Neural progenitor cell (in vitro differentiated cells): ENCODE results near the gene MAGI2.

Source experiments
- EZH2phosphoT487 ChIP-seq: fragments of 200-600 bp; sonication (generic); IDR thresholded peaks from 2 replicates; pipeline ENCODE4 v1.6.1; 2017; ENCODE audit warnings: antibody characterized with exemption
- TF ChIP-seq, protein P1 (sequence below): fragments of 200-600 bp; sonication (generic); IDR thresholded peaks from 2 replicates; pipeline ENCODE4 v1.5.1; 2017; ENCODE audit warnings: antibody characterized with exemption, mild to moderate bottlenecking

DNA sequence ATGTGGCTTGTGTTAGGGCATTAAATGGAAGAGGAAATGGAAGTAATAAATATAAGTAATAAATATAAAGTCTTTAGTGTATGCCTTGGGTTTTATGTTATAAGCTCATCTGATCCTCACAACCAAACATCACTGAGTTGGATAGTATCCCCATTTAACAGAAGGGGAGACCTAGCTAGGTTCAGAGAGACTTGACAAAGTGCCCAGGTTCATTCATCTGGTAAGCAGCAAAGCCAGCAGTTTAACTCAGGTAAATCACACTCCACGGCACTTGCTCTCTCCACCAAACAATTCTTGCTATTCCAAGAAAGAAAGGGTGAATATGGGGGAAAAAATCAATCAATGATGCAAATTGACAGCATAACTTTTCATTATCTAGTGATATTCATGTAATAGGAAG, 167.3 kb downstream of the MAGI2 start:
- TF ChIP-seq, protein P1, sequence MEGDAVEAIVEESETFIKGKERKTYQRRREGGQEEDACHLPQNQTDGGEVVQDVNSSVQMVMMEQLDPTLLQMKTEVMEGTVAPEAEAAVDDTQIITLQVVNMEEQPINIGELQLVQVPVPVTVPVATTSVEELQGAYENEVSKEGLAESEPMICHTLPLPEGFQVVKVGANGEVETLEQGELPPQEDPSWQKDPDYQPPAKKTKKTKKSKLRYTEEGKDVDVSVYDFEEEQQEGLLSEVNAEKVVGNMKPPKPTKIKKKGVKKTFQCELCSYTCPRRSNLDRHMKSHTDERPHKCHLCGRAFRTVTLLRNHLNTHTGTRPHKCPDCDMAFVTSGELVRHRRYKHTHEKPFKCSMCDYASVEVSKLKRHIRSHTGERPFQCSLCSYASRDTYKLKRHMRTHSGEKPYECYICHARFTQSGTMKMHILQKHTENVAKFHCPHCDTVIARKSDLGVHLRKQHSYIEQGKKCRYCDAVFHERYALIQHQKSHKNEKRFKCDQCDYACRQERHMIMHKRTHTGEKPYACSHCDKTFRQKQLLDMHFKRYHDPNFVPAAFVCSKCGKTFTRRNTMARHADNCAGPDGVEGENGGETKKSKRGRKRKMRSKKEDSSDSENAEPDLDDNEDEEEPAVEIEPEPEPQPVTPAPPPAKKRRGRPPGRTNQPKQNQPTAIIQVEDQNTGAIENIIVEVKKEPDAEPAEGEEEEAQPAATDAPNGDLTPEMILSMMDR: no peak
- TF ChIP-seq EZH2phosphoT487: no peak
